Trophoblast cell (in vitro differentiated cells and primary cell): Measurements from ENCODE around the gene RNF144B.

Source experiments
- DNase-seq, 2 donors: peaks; one replicate each; pipeline ENCODE4 v3.0.0-alpha.2; 2016
- H2AFZ ChIP-seq: 2 replicates; pipeline ENCODE4 v1.6.1; 2013; ENCODE audit warnings: low read length, moderate library complexity, mild to moderate bottlenecking; ENCODE audit not compliant: insufficient read depth, poor library complexity
- H2AK5ac ChIP-seq: 2 replicates; pipeline ENCODE4 v1.6.1; 2013; ENCODE audit warnings: mild to moderate bottlenecking, low read length
- H2BK120ac ChIP-seq: 2 replicates; pipeline ENCODE4 v1.6.1; 2013; ENCODE audit warnings: low read length, mild to moderate bottlenecking, moderate library complexity; ENCODE audit not compliant: insufficient read depth, poor library complexity
- H2BK12ac ChIP-seq: 2 replicates; pipeline ENCODE4 v1.6.1; 2013; ENCODE audit warnings: mild to moderate bottlenecking, low read length, moderate library complexity
- H2BK5ac ChIP-seq: 2 replicates; pipeline ENCODE4 v1.6.1; 2013; ENCODE audit warnings: low read length, low read depth, moderate library complexity, mild to moderate bottlenecking; ENCODE audit not compliant: poor library complexity
- H3K14ac ChIP-seq: 2 replicates; pipeline ENCODE4 v1.6.1; 2013; ENCODE audit warnings: mild to moderate bottlenecking, low read length
- H3K18ac ChIP-seq: 2 replicates; pipeline ENCODE4 v1.6.1; 2013; ENCODE audit warnings: mild to moderate bottlenecking, low read length
- H3K23ac ChIP-seq: 2 replicates; pipeline ENCODE4 v1.6.1; 2013; ENCODE audit warnings: low read length
- H3K27ac ChIP-seq: 2 replicates; pipeline ENCODE4 v1.5.1; 2013; ENCODE audit warnings: low read depth, mild to moderate bottlenecking, inconsistent platforms, low read length, moderate library complexity
- H3K27me3 ChIP-seq: 2 replicates; pipeline ENCODE4 v1.6.1; 2013; ENCODE audit warnings: inconsistent platforms, mild to moderate bottlenecking, low read length, moderate library complexity; ENCODE audit not compliant: insufficient read depth
- H3K36me3 ChIP-seq, 2 experiments: 1 replicate in 1 of 2; 2 replicates in 1 of 2; pipeline ENCODE4 v1.6.1; 2013; ENCODE audit warnings: low read length in 2 of 2, mild to moderate bottlenecking in 2 of 2, moderate library complexity in 1 of 2; ENCODE audit not compliant: insufficient read depth in 2 of 2, control insufficient read depth in 1 of 2
- H3K4ac ChIP-seq: 2 replicates; pipeline ENCODE4 v1.6.1; 2013; ENCODE audit warnings: low read depth, mild to moderate bottlenecking, low read length, moderate library complexity
- H3K4me1 ChIP-seq, 2 experiments: 1 replicate in 1 of 2; 2 replicates in 1 of 2; pipeline ENCODE4 v1.6.1; 2013; ENCODE audit warnings: low read length in 2 of 2, mild to moderate bottlenecking in 2 of 2, moderate library complexity in 1 of 2; ENCODE audit not compliant: insufficient read depth in 2 of 2, control insufficient read depth in 1 of 2
- H3K4me2 ChIP-seq: 2 replicates; pipeline ENCODE4 v1.6.1; 2013; ENCODE audit warnings: inconsistent platforms, mild to moderate bottlenecking, low read length, moderate library complexity
- H3K4me3 ChIP-seq: 2 replicates; pipeline ENCODE4 v1.5.1; 2013; ENCODE audit warnings: mild to moderate bottlenecking, low read depth, low read length, inconsistent platforms
- H3K79me1 ChIP-seq: one replicate; pipeline ENCODE4 v1.6.1; 2013; ENCODE audit warnings: low read length
- H3K79me2 ChIP-seq: 2 replicates; pipeline ENCODE4 v1.6.1; 2013; ENCODE audit warnings: low read length, mild to moderate bottlenecking; ENCODE audit not compliant: control insufficient read depth, insufficient read depth, poor library complexity
- H3K9ac ChIP-seq: 2 replicates; pipeline ENCODE4 v1.6.1; 2013; ENCODE audit warnings: mild to moderate bottlenecking, low read length
- H3K9me3 ChIP-seq: 2 replicates; pipeline ENCODE4 v1.6.1; 2013; ENCODE audit warnings: low read depth, mild to moderate bottlenecking, control low read depth, inconsistent platforms, low read length; ENCODE audit not compliant: insufficient read depth
- H4K12ac ChIP-seq: 2 replicates; pipeline ENCODE4 v1.6.1; 2013; ENCODE audit warnings: low read depth, mild to moderate bottlenecking, low read length, moderate library complexity
- H4K8ac ChIP-seq: 2 replicates; pipeline ENCODE4 v1.6.1; 2013; ENCODE audit warnings: low read depth, mild to moderate bottlenecking, low read length, moderate library complexity
- H4K91ac ChIP-seq: one replicate; pipeline ENCODE4 v1.6.1; 2013; ENCODE audit warnings: low read depth, mild to moderate bottlenecking, low read length, moderate library complexity
- WGBS: extraction: QIAGEN DNeasy Blood & Tissue Kit; methylation state at CpG from one replicate; pipeline ENCODE4 v1.1.7; 2013; ENCODE audit warnings: missing lambda C conversion rate; ENCODE audit not compliant: insufficient read length, insufficient coverage; ENCODE audit errors: extremely low coverage; 5-methylcytosine and 5-hydroxymethylcytosine counted together

RNF144B gene

DNA sequence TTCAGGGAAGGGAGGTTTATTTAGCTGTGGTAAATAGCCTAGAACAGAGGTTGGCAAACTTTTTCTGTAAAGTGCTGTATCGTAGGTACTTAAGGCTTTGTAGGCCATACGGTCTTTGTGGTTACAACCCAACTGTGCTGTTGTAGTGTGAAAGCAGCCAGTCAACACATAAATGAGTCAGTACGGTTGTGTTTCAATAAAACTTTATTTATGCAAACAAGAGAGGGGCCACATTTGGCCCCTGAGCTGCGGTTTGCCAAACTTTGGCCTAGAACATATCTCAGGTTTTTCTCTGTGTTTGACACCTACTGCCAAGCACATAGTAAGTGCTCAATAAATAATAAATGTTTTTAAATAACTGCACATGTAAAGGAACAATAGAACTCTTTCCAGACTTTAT lies 102.2 kb downstream of the RNF144B start:
- Histone ChIP-seq H3K36me3 (no peaks in the 10 kb centered on the region), H2AK5ac (no peak overlapping the region), H2BK5ac (no peak overlapping the region), H3K14ac (no peak overlapping the region), H3K23ac (no peak overlapping the region), H3K18ac (no peak overlapping the region), H3K27me3 (no peaks in the 10 kb centered on the region), H3K9me3 (no peaks in the 10 kb centered on the region), H3K4me1 (peaks cover 3 to 5% of the 10 kb centered on the region in 2 experiments), H2BK12ac (no peak overlapping the region), H2BK120ac (no peak overlapping the region), H3K79me2 (no peaks in the 10 kb centered on the region), H3K4me2 (no peak overlapping the region), H4K12ac (no peak overlapping the region), H3K79me1 (no peaks in the 10 kb centered on the region), H3K4ac (no peak overlapping the region), H2AFZ (no peak overlapping the region), H3K27ac (no peak overlapping the region), H4K91ac (no peak overlapping the region), H4K8ac (no peak overlapping the region), H3K4me3 (no peak overlapping the region), H3K9ac (no peak overlapping the region)
- DNase-seq: no peak
- no CpG with 5 or more reads among the region's 4 CpGs for WGBS

DNA sequence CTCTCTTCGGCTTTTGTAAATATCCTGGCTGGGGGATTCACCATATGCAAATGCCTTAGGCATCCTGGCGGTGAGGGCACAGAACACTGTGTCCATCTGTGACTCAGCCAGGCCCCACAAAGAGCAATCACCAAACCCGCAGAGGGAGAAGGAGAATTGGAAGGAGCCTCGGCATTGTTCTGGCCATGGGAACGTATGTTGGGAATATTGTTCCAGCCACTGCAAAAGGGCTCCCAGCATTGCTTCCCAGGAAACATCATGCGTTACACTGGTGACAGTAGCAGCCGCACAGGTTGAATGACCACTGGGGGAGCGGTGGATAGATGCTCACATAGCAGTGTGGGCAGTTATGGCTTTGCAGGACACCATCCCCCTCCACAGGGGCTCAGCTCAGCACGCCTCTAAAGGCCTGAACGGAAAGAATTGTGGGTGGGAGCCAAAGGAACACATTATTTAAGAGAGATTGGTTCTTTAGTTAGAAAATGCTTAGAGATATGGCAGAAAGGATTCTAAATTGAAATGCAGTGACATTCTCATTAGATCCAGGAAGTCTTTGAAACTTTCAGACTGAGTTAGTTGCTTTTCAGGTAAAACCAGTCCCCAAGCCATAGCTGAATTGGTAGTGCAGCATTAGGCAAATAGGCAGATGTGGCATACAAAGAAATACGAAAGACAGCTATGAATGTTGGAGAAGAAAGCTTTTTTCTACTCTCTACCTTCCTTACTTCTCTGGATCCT lies 104.3 kb downstream of the RNF144B start:
- no peak overlapping the region for H2BK5ac ChIP-seq
- no peak overlapping the region for H3K23ac ChIP-seq
- H2BK12ac ChIP-seq: no peak overlapping the region
- no peak overlapping the region for H3K4me2 ChIP-seq
- no peak overlapping the region for H3K4ac ChIP-seq
- H2AFZ ChIP-seq: no peak overlapping the region
- no peak overlapping the region for H3K18ac ChIP-seq
- DNase-seq: peak; percentile 20 to 80
- no peaks in the 10 kb centered on the region for H3K79me1 ChIP-seq
- H3K4me3 ChIP-seq: no peak overlapping the region
- H2AK5ac ChIP-seq: no peak overlapping the region
- no peak overlapping the region for H2BK120ac ChIP-seq
- H3K4me1 ChIP-seq: peaks cover 3 to 5% of the 10 kb centered on the region in 2 experiments
- no peaks in the 10 kb centered on the region for H3K27me3 ChIP-seq
- H3K9me3 ChIP-seq: no peaks in the 10 kb centered on the region
- no peak overlapping the region for H3K27ac ChIP-seq
- no peak overlapping the region for H4K91ac ChIP-seq
- no peak overlapping the region for H4K12ac ChIP-seq
- H3K79me2 ChIP-seq: no peaks in the 10 kb centered on the region
- H3K14ac ChIP-seq: no peak overlapping the region
- no peaks in the 10 kb centered on the region for H3K36me3 ChIP-seq
- H3K9ac ChIP-seq: no peak overlapping the region
- no CpG with 5 or more reads among the region's 11 CpGs for WGBS
- no peak overlapping the region for H4K8ac ChIP-seq

DNA sequence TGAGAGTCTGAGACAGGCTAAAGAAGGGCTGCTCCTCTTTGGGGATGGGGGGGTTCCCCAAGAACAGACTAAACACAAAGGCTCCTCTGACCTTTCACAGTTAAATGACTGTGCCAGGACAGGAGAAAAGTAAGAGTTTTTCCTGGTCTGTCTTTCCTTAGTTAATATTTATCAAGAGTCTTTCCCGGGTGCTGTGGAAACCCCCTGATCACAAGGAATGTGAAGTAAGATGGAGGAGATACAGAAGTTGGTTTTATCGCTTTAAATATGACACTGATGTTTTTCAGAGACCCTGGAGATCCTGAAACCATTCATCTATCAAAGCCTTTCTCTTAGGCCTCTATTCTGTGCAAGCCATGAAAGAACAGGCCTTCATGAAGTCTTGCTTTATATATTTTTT lies 105.8 kb downstream of the RNF144B start:
- H3K14ac ChIP-seq: no peak overlapping the region
- WGBS: no CpG with 5 or more reads among the region's 2 CpGs

DNA sequence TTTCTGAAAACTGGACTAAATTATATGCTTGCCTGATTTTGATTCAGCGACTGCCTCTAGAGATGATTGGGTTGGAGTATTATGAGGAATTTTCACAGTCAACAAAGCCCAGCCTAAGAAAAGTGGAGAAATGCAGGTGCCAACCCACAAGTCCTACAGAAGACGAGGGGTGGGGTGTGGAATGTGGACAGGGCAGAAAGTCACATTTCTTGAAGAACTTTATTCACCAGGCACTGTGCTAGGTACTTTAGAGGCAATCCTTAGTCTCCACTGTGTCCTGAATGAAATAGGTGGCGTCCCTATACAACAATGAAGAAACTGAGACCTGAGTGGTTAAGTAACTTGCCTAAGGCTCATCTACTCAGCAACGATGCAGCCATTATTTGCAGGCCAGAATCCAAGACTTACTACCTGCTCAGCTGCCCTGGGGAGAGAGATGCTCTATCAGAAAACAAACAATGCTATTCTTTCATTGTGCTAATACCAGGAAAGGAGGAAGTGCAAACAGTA lies 106.3 kb downstream of the RNF144B start:
- no peak overlapping the region for H3K27ac ChIP-seq
- no peak overlapping the region for H2AFZ ChIP-seq
- H4K12ac ChIP-seq: no peak overlapping the region
- H4K8ac ChIP-seq: no peak overlapping the region
- H3K18ac ChIP-seq: no peak overlapping the region
- H2BK12ac ChIP-seq: no peak overlapping the region
- H3K4me3 ChIP-seq: no peak overlapping the region
- no CpG with 5 or more reads among the region's 4 CpGs for WGBS
- no peaks in the 10 kb centered on the region for H3K79me2 ChIP-seq
- no peak overlapping the region for H3K4me2 ChIP-seq
- H3K23ac ChIP-seq: no peak overlapping the region
- H2BK5ac ChIP-seq: no peak overlapping the region
- no peaks in the 10 kb centered on the region for H3K79me1 ChIP-seq
- no peaks in the 10 kb centered on the region for H3K9me3 ChIP-seq
- H3K4ac ChIP-seq: no peak overlapping the region
- H3K9ac ChIP-seq: no peak overlapping the region
- no peak overlapping the region for H2AK5ac ChIP-seq
- no peak overlapping the region for H3K14ac ChIP-seq
- no peaks in the 10 kb centered on the region for H3K27me3 ChIP-seq
- no peak overlapping the region for H4K91ac ChIP-seq
- H3K4me1 ChIP-seq: peaks cover 3 to 5% of the 10 kb centered on the region in 2 experiments
- H2BK120ac ChIP-seq: no peak overlapping the region
- no peak for DNase-seq
- H3K36me3 ChIP-seq: no peaks in the 10 kb centered on the region

More for the DNA sequence above, 105.8 kb downstream of the RNF144B start:
- Histone ChIP-seq H3K4me2 (no peak overlapping the region), H3K79me1 (no peaks in the 10 kb centered on the region), H3K4me3 (no peak overlapping the region), H3K36me3 (no peaks in the 10 kb centered on the region), H4K12ac (no peak overlapping the region), H3K27me3 (no peaks in the 10 kb centered on the region), H3K18ac (no peak overlapping the region), H2AFZ (no peak overlapping the region), H2BK5ac (no peak overlapping the region), H4K8ac (no peak overlapping the region), H4K91ac (no peak overlapping the region), H3K79me2 (no peaks in the 10 kb centered on the region), H3K9me3 (no peaks in the 10 kb centered on the region), H3K4ac (no peak overlapping the region), H3K23ac (no peak overlapping the region), H3K9ac (no peak overlapping the region), H2BK120ac (no peak overlapping the region), H3K4me1 (peaks cover 3 to 5% of the 10 kb centered on the region in 2 experiments), H3K27ac (no peak overlapping the region), H2AK5ac (no peak overlapping the region), H2BK12ac (no peak overlapping the region)
- DNase-seq: no peak
